Pancreas (tissue), 10 donors: ENCODE data around the gene FBXO48. TPM values are rescaled to one million over a fixed set of nuclear protein-coding genes. Genes with fewer than 3 reads are reported as not detected.

Source experiments
- ATAC-seq, 4 donors: fragments of 200-7000 bp; cut with Tn5 transposase; one replicate each; pipeline versions ENCODE4 v1.8.0 to v1.9.1; 2020; ENCODE audit warnings: mild to moderate bottlenecking in 4 of 4, moderate library complexity in 4 of 4
- DNase-seq, 6 donors: peaks; one replicate each; pipeline ENCODE4 v3.0.0-alpha.2; 2020
- FAIRE-seq: peaks from 2 replicates; lab custom pipeline; 2012; peaks lifted over from hg19 to GRCh38; lab: Jason Lieb, UNC
- H3K27ac ChIP-seq, 4 donors: fragments of 200-600 bp; sonication (generic); 1 replicate in 3 of 4; 2 replicates in 1 of 4; pipeline versions ENCODE4 v1.5.0 to v1.8.0; 2020
- H3K27me3 ChIP-seq, 4 donors: fragments of 200-600 bp; one replicate each; pipeline ENCODE4 v1.8.0; 2021
- H3K36me3 ChIP-seq, 3 donors: fragments of 200-600 bp; sonication (generic) in 1 of 3; one replicate each; pipeline versions ENCODE4 v1.5.0 to v1.8.0; 2020 to 2021
- H3K4me1 ChIP-seq, 3 donors: fragments of 200-600 bp; one replicate each; pipeline ENCODE4 v1.8.0; 2021
- H3K4me3 ChIP-seq, 4 donors: fragments of 200-600 bp; sonication (generic) in 2 of 4; one replicate each; pipeline versions ENCODE4 v1.5.0 to v1.8.0; 2020 to 2021
- H3K9me3 ChIP-seq, 4 donors: fragments of 200-600 bp; one replicate each; pipeline ENCODE4 v1.8.0; 2021
- CTCF ChIP-seq, 4 donors: fragments of 200-600 bp; sonication (generic) in 3 of 4; IDR thresholded peaks; one replicate each; pipeline versions ENCODE4 v1.5.0 to v1.8.0; 2021; ENCODE audit warnings: antibody characterized with exemption in 4 of 4
- WGBS, 2 donors: extraction: QIAGEN DNeasy Blood & Tissue Kit; methylation state at CpG; one replicate each; pipeline ENCODE4 v1.1.7; 2013; 5-methylcytosine and 5-hydroxymethylcytosine counted together
- intact Hi-C, 3 donors: fragments of 100-400 bp; cut with DNase I; formaldehyde crosslinking; loops; one replicate each; pipeline versions ENCODE4 v1.11.1 to v1.14.2; 2022
- polyA plus RNA-seq, 2 donors: library from polyadenylated mRNA; stranded (reverse); fragments of 200-250 nt; gene quantifications; one replicate each; pipeline ENCODE4 v1.2.3, GENCODE V29; 2013
- total RNA-seq, 6 donors: library from RNA; stranded (reverse); fragmentation: NEBNext Ultra II Directional in 4 of 6; extraction: Animal tissue kit (Norgen Biotek cat#: 25700) in 4 of 6; gene quantifications; one replicate each; pipeline versions ENCODE4 v1.2.1 to v1.2.4, GENCODE V29; 2021 to 2023
- donor health status: healthy with polysubstance abuse.
- donor health status: DM: no; HTN: no; CAD: no; lungs with moderate emphysema.
- donor health status: DM: no; HTN: no; CAD: no.
- donor health status: control.
- donor health status: control.
- donor health status: Bipolar disorder and iron deficiency.
- donor health status: DM: yes; HTN: yes; CAD: no.
- donor health status: DM: no; HTN: no; CAD: no.
- donor health status: DM: no; HTN: no; CAD: no.
- donor health status: DM: yes; HTN: yes; CAD: no.

FBXO48 gene
- total and polyA plus RNA-seq, 8 donors = 0.46 to 1.1 (median 0.70) TPM

- H3K4me1 ChIP-seq = no peaks in the 10 kb centered on the region
- H3K27me3 ChIP-seq = no peaks in the 10 kb centered on the region
- FAIRE-seq = no peak
- no peak for DNase-seq
- no peaks in the 10 kb centered on the region for H3K9me3 ChIP-seq
- intact Hi-C loops = no loop called here
- H3K4me3 ChIP-seq = no peak overlapping the region
- 63 to 73% methylated on average over 4 of the region's 4 CpGs for WGBS, 2 donors
- peak in 2 of 4 donors; percentile 20 to 38 for ATAC-seq
- no peak overlapping the region for H3K27ac ChIP-seq
- no peaks in the 10 kb centered on the region for H3K36me3 ChIP-seq
- TF ChIP-seq CTCF (IDR thresholded peaks at IDR 0.05) = no peak
These were observed 54.8 kb downstream of the FBXO48 start for GRCh38 chr2:68412127-68412819.

GRCh38 chr2:68411397-68412126, 55.5 kb downstream of the FBXO48 start:
- ATAC-seq = no peak
- intact Hi-C loops = no loop called here
- H3K4me1 ChIP-seq = no peaks in the 10 kb centered on the region
- no peak for DNase-seq
- WGBS, 2 donors = 67 to 81% methylated on average over 4 of the region's 4 CpGs
- H3K9me3 ChIP-seq = no peaks in the 10 kb centered on the region
- no peak overlapping the region for H3K4me3 ChIP-seq
- FAIRE-seq = no peak
- H3K36me3 ChIP-seq = no peaks in the 10 kb centered on the region
- no peak overlapping the region for H3K27ac ChIP-seq
- no peaks in the 10 kb centered on the region for H3K27me3 ChIP-seq
- no peak for TF ChIP-seq CTCF (IDR thresholded peaks at IDR 0.05)

Other genes with a start within 250 kb of the FBXO48 start
- 10 to 100 TPM; 15.5 to 27.4 (median 23.4) TPM for gene PPP3R1, start 214.8 kb downstream of the FBXO48 start, total RNA-seq
- 10 to 100 TPM in 1 of 2 donors, 1 to 10 TPM in 1; 6.1 to 12.4 TPM for gene PPP3R1, start 214.8 kb downstream of the FBXO48 start, polyA plus RNA-seq
- gene CNRIP1, start 147.3 kb downstream of the FBXO48 start, total RNA-seq = 1 to 10 TPM in 5 of 6 donors, under 1 TPM in 1; 0.85 to 4.8 (median 2.1) TPM
- 1 to 10 TPM; 3.7 to 6.4 TPM for gene CNRIP1, start 147.3 kb downstream of the FBXO48 start, polyA plus RNA-seq
- 1 to 10 TPM in 4 of 6 donors, under 1 TPM in 2; 0.28 to 8.0 (median 2.0) TPM for gene PLEK, start 102.0 kb downstream of the FBXO48 start, total RNA-seq
- gene PLEK, start 102.0 kb downstream of the FBXO48 start, polyA plus RNA-seq = 1 to 10 TPM; 1.0 to 2.1 TPM
- 1 to 10 TPM; 1.4 to 4.2 (median 2.1) TPM for gene APLF, start 291 bp upstream of the FBXO48 start, total RNA-seq
- gene APLF, start 291 bp upstream of the FBXO48 start, polyA plus RNA-seq = 1 to 10 TPM in 1 of 2 donors, under 1 TPM in 1; 0.85 to 1.1 TPM
- gene PROKR1, start 176.3 kb upstream of the FBXO48 start, total RNA-seq = not detected
- under 1 TPM; 0.02 to 0.04 TPM for gene PROKR1, start 176.3 kb upstream of the FBXO48 start, polyA plus RNA-seq